GM12874 (cell line): Measurements from ENCODE around the gene CNPY1.

ENCODE experiments used
- CTCF ChIP-seq: IDR thresholded peaks from 2 replicates; pipeline ENCODE4 v1.5.1; 2011; ENCODE audit warnings: low read depth, mild to moderate bottlenecking, control low read depth, low read length, moderate library complexity; ENCODE audit not compliant: insufficient read depth

The CNPY1 gene

GRCh38 chr7:155570171-155570958 is 24.0 kb upstream of the CNPY1 start:
- TF ChIP-seq CTCF = no peak

GRCh38 chr7:155569681-155570080 is 23.3 kb upstream of the CNPY1 start:
- TF ChIP-seq CTCF = no peak

- TF ChIP-seq CTCF = no peak
Observed at GRCh38 chr7:155568842-155569494, 22.6 kb upstream of the CNPY1 start.

GRCh38 chr7:155568333-155568660 is 21.9 kb upstream of the CNPY1 start:
- no peak for TF ChIP-seq CTCF

GRCh38 chr7:155567646-155568332 is 21.4 kb upstream of the CNPY1 start:
- TF ChIP-seq CTCF = no peak

- TF ChIP-seq CTCF = no peak
Observed at GRCh38 chr7:155566011-155566836, 19.9 kb upstream of the CNPY1 start.

GRCh38 chr7:155565596-155565995 is 19.2 kb upstream of the CNPY1 start:
- TF ChIP-seq CTCF = no peak
